Esophagus squamous epithelium (tissue), 5 donors: ENCODE data around the gene ATP9B. TPM values are rescaled to one million over a fixed set of nuclear protein-coding genes. Genes with fewer than 3 reads are reported as not detected.
A peak's percentile ranks its signal among the peaks of the same experiment; 100 is the strongest.

ENCODE experiments used
- DNase-seq: peaks from one replicate; lab custom pipeline; 2025; lab: John Stamatoyannopoulos, UW
- H3K27ac ChIP-seq, 4 donors: fragments of 200-600 bp; sonication (generic); one replicate each; pipeline ENCODE4 v1.5.1; 2016 to 2019; ENCODE audit warnings: mild to moderate bottlenecking in 1 of 4
- H3K27me3 ChIP-seq, 4 donors: fragments of 200-600 bp; sonication (generic); 1 replicate in 3 of 4; 2 replicates in 1 of 4; pipeline versions ENCODE4 v1.5.1 to v1.6.0; 2017 to 2021; ENCODE audit warnings: antibody characterized with exemption in 1 of 4
- H3K36me3 ChIP-seq, 3 donors: fragments of 200-600 bp; sonication (generic); one replicate each; pipeline ENCODE4 v1.5.1; 2016 to 2019
- H3K4me1 ChIP-seq, 3 donors: fragments of 200-600 bp; sonication (generic); one replicate each; pipeline ENCODE4 v1.5.1; 2017 to 2019
- H3K4me3 ChIP-seq, 4 donors: fragments of 200-600 bp; sonication (generic); 1 replicate in 3 of 4; 2 replicates in 1 of 4; pipeline ENCODE4 v1.5.1; 2016 to 2019; ENCODE audit warnings: mild to moderate bottlenecking in 2 of 4, moderate library complexity in 1 of 4
- H3K9me3 ChIP-seq, 3 donors: fragments of 200-600 bp; sonication (generic); one replicate each; pipeline ENCODE4 v1.5.1; 2016 to 2019
- CTCF ChIP-seq, 6 experiments: fragments of 450-650 bp in 4 of 6; fragments of 200-600 bp in 2 of 6; sonication (generic) in 2 of 6; IDR thresholded peaks; one replicate each; pipeline ENCODE4 v1.5.1; 2016 to 2019; ENCODE audit warnings: antibody characterized with exemption in 6 of 6, mild to moderate bottlenecking in 4 of 6, moderate library complexity in 4 of 6
- POLR2A ChIP-seq, 4 donors: fragments of 450-650 bp; IDR thresholded peaks; one replicate each; pipeline ENCODE4 v1.6.1; 2017; ENCODE audit warnings: antibody characterized with exemption in 4 of 4, mild to moderate bottlenecking in 4 of 4, moderate library complexity in 3 of 4
- WGBS, 2 donors: methylation state at CpG; one replicate each; pipeline ENCODE4 v1.1.5; 2018; 5-methylcytosine and 5-hydroxymethylcytosine counted together
- intact Hi-C: fragments of 100-400 bp; cut with DNase I; formaldehyde crosslinking; loops from one replicate; pipeline ENCODE4 v1.15.0; 2022
- total RNA-seq, 4 donors: library from RNA; depleted of rRNA; stranded (reverse); fragments of >200 nt; gene quantifications; one replicate each; pipeline ENCODE4 v1.1.0, GENCODE V29; 2016
- donor health status: DM: yes; HTN: yes; CAD: no.

The ATP9B gene
- total RNA-seq, 4 donors from 2014 or later = 12.9 to 46.7 (median 22.0) TPM

GRCh38 chr18:79241755-79242154 is 172.6 kb downstream of the ATP9B start:
- Histone ChIP-seq H3K27me3 (no peaks in the 10 kb centered on the region), H3K4me1 (peaks cover 0 to 6% (median 0%) of the 10 kb centered on the region in 3 donors), H3K9me3 (peaks cover 0 to 3% (median 0%) of the 10 kb centered on the region in 3 donors), H3K27ac (no peak overlapping the region), H3K4me3 (no peak overlapping the region), H3K36me3 (peaks cover 0 to 10% (median 0%) of the 10 kb centered on the region in 3 donors)
- TF ChIP-seq CTCF (IDR thresholded peaks at IDR 0.05) (no peak), POLR2A (IDR thresholded peaks at IDR 0.05) (no peak)
- 93 to 97% methylated on average over 8 of the region's 8 CpGs for WGBS, 2 donors
- no peak for DNase-seq
- intact Hi-C loops = no loop called here

DNA sequence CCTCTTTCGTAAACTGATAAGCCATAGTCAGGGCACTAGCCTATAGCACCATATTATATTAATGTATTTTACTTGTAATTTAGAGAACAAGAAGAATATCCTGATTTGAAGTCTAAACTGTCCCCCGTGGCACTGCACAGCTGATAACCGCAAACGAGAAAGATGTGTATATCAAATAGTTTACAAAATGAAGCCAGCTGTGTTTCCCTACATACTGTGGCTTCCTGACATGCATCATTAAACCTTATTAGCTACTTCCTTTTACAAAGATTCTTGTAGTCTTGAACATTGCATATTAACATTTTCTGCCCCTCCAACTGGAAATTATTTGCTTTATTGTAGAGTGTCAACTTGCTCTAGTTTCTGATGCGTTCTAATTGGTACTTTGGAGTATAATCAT is 173.1 kb downstream of the ATP9B start:
- H3K9me3 ChIP-seq = peaks cover 0 to 3% (median 0%) of the 10 kb centered on the region in 3 donors
- no peak for DNase-seq
- intact Hi-C loops = no loop called here
- 71 to 82% methylated on average over 5 of the region's 5 CpGs for WGBS, 2 donors
- no peak for TF ChIP-seq POLR2A (IDR thresholded peaks at IDR 0.05)
- peaks cover 0 to 10% (median 0%) of the 10 kb centered on the region in 3 donors for H3K36me3 ChIP-seq
- H3K4me3 ChIP-seq = no peak overlapping the region
- H3K27ac ChIP-seq = no peak overlapping the region
- peaks cover 0 to 7% (median 0%) of the 10 kb centered on the region in 3 donors for H3K4me1 ChIP-seq
- H3K27me3 ChIP-seq = no peaks in the 10 kb centered on the region

GRCh38 chr18:79245517-79246001 is 176.4 kb downstream of the ATP9B start:
- H3K9me3 ChIP-seq = peaks cover 0 to 3% (median 0%) of the 10 kb centered on the region in 3 donors
- peaks cover 0 to 7% (median 0%) of the 10 kb centered on the region in 3 donors for H3K4me1 ChIP-seq
- H3K36me3 ChIP-seq = no peaks in the 10 kb centered on the region
- TF ChIP-seq CTCF (IDR thresholded peaks at IDR 0.05) = no peak
- TF ChIP-seq POLR2A (IDR thresholded peaks at IDR 0.05) = no peak
- H3K27me3 ChIP-seq = no peaks in the 10 kb centered on the region
- peak overlapping the region; percentile 48 to 80 (median 66) for H3K27ac ChIP-seq
- intact Hi-C loops = no loop called here
- WGBS, 2 donors = no CpG with 5 or more reads among the region's 23 CpGs
- DNase-seq = peak; percentile 8
- H3K4me3 ChIP-seq = peak overlapping the region in 1 of 4 donors; percentile 43

DNA sequence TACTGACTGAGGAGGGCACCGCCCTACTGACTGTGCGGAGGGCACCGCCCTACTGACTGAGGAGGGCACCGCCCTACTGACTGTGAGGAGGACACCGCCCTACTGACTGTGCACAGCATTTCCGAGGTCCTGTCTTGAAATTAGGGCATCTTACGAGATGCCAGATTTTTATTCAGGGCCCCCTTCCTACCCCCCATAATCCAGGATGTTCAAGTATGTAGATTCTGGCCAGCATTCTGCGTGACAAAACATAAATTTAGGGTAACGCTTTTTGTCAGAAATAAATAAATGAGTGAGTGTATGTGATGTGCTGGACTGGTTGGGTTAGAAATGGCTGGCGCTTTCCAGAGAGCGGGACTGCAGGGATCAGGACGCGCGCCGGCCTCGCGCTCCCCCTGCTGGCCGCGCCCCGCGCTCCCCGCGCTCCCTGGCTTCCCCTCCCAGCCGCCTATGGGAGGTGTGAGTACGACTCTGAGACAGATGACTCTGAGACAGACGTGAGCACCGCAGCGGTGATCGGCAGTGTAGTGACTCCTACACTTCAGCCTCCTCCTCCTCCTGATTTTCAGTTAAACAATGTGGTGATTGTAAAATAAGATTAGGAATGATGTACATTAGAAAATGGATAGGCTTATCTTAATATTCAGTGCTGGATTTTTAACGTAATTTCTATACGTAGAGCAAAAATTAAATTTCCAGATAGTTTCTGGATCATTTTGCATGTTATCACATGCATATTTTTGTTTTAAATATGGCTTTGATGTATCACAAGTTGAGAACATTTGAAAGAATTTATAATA is 177.3 kb downstream of the ATP9B start:
- peak; percentile 81 to 92 (median 87) for TF ChIP-seq CTCF (IDR thresholded peaks at IDR 0.05)
- no peak for TF ChIP-seq POLR2A (IDR thresholded peaks at IDR 0.05)
- 11 to 15% methylated on average over 16 to 31 of the region's 31 CpGs for WGBS, 2 donors
- intact Hi-C loops = no loop called here
- DNase-seq = peak; percentile 5
- Histone ChIP-seq H3K4me1 (peaks cover 0 to 7% (median 0%) of the 10 kb centered on the region in 3 donors), H3K36me3 (no peaks in the 10 kb centered on the region), H3K27ac (peak overlapping the region; percentile 65 to 83 (median 73)), H3K4me3 (peak overlapping the region in 1 of 4 donors; percentile 46), H3K27me3 (no peaks in the 10 kb centered on the region), H3K9me3 (peaks cover 0 to 3% (median 0%) of the 10 kb centered on the region in 3 donors)

DNA sequence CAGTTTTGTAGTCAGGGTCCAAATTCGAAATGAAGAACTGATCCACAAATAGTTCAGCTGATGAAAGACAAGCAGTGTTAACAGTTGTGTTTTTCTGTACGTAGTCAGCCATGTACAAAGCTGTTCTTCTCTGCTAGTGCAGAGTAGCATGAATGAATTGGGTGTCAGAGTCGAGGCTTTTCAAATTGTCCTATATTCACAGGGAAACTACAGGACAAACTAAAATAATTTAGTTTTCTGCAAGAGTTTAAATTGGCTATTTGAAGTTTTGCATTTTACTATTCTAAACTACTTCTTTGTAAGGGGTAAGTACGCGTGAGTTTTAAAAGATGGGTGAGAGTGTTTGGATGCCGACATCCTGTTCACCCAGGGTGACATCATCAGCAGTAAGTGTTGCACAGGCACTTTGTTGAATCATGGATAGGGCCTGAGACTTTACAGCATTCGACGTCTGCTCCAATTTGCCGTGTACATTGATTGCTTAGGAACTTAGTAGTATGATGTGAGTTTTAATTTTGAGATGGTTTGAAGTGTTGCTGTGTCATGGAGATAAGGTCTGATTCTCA is 179.4 kb downstream of the ATP9B start:
- WGBS, 2 donors = 87 to 92% methylated on average over 9 of the region's 9 CpGs
- intact Hi-C loops = no loop called here

More for the DNA sequence above, 179.4 kb downstream of the ATP9B start:
- TF ChIP-seq POLR2A (IDR thresholded peaks at IDR 0.05) (no peak), CTCF (IDR thresholded peaks at IDR 0.05) (no peak)
- Histone ChIP-seq H3K36me3 (no peaks in the 10 kb centered on the region), H3K27me3 (no peaks in the 10 kb centered on the region), H3K4me3 (no peak overlapping the region), H3K9me3 (peaks cover 0 to 3% (median 0%) of the 10 kb centered on the region in 3 donors), H3K4me1 (peaks cover 0 to 7% (median 0%) of the 10 kb centered on the region in 3 donors), H3K27ac (no peak overlapping the region)
- no peak for DNase-seq
